Astrocyte (in vitro differentiated cells and primary cell): Measurements from ENCODE around the gene CFAP68. TPM values are rescaled to one million over a fixed set of nuclear protein-coding genes. Genes with fewer than 3 reads are reported as not detected.
"Not testable (repeated sequence)": the region's sequence is repeated elsewhere in the genome, so short reads cannot be mapped to it uniquely, and the experiment has no call there.

Experiments
- DNase-seq: peaks from one replicate; pipeline ENCODE4 v3.0.0-alpha.2; 2010; ENCODE audit warnings: low read depth
- FAIRE-seq: peaks from 2 replicates; lab custom pipeline; 2011; peaks lifted over from hg19 to GRCh38; lab: Jason Lieb, UNC
- H2AFZ ChIP-seq: 2 replicates; pipeline ENCODE4 v1.6.0; 2012; ENCODE audit warnings: low read depth, low read length, inconsistent platforms
- H3K27ac ChIP-seq: 2 replicates; pipeline ENCODE4 v1.5.1; 2011; ENCODE audit warnings: low read depth, low read length, inconsistent platforms
- H3K27me3 ChIP-seq: 2 replicates; pipeline ENCODE4 v1.6.0; 2011; ENCODE audit warnings: low read length, inconsistent platforms; ENCODE audit not compliant: insufficient read depth
- H3K36me3 ChIP-seq: 2 replicates; pipeline ENCODE4 v1.5.1; 2011; ENCODE audit warnings: low read length, inconsistent platforms; ENCODE audit not compliant: insufficient read depth
- H3K4me1 ChIP-seq: 2 replicates; pipeline ENCODE4 v1.5.1; 2011; ENCODE audit warnings: low read length, inconsistent platforms; ENCODE audit not compliant: insufficient read depth
- H3K4me2 ChIP-seq: 2 replicates; pipeline ENCODE4 v1.6.0; 2012; ENCODE audit warnings: low read length, inconsistent platforms
- H3K4me3 ChIP-seq: 2 replicates; pipeline ENCODE4 v1.5.1; 2011; ENCODE audit warnings: low read depth, mild to moderate bottlenecking, low read length, inconsistent platforms; ENCODE audit not compliant: insufficient read depth
- H3K79me2 ChIP-seq: 2 replicates; pipeline ENCODE4 v1.6.0; 2012; ENCODE audit warnings: mild to moderate bottlenecking, low read length, inconsistent platforms; ENCODE audit not compliant: insufficient read depth
- H3K9ac ChIP-seq: 2 replicates; pipeline ENCODE4 v1.6.0; 2012; ENCODE audit warnings: mild to moderate bottlenecking, low read length, inconsistent platforms
- H3K9me3 ChIP-seq: 2 replicates; pipeline ENCODE4 v1.5.1; 2012; ENCODE audit warnings: low read depth, mild to moderate bottlenecking, low read length, inconsistent platforms; ENCODE audit not compliant: insufficient read depth
- H4K20me1 ChIP-seq: 2 replicates; pipeline ENCODE4 v1.6.0; 2012; ENCODE audit warnings: low read length, inconsistent platforms; ENCODE audit not compliant: insufficient read depth
- H3K27ac Mint-ChIP-seq: one replicate; pipeline ENCODE4 v1.8.0; 2021; ENCODE audit warnings: mild to moderate bottlenecking, mixed read lengths; ENCODE audit not compliant: unreplicated experiment
- H3K27me3 Mint-ChIP-seq: one replicate; pipeline ENCODE4 v1.8.0; 2021; ENCODE audit warnings: low read depth, mixed read lengths; ENCODE audit not compliant: unreplicated experiment
- H3K36me3 Mint-ChIP-seq: one replicate; pipeline ENCODE4 v1.8.0; 2021; ENCODE audit warnings: low read depth, mixed read lengths; ENCODE audit not compliant: unreplicated experiment
- H3K4me1 Mint-ChIP-seq: one replicate; pipeline ENCODE4 v1.8.0; 2021; ENCODE audit warnings: low read depth, mixed read lengths; ENCODE audit not compliant: unreplicated experiment
- H3K4me3 Mint-ChIP-seq: one replicate; pipeline ENCODE4 v1.8.0; 2021; ENCODE audit warnings: mild to moderate bottlenecking, moderate library complexity, mixed read lengths; ENCODE audit not compliant: unreplicated experiment
- H3K9me3 Mint-ChIP-seq: one replicate; pipeline ENCODE4 v1.8.0; 2021; ENCODE audit warnings: mild to moderate bottlenecking, mixed read lengths; ENCODE audit not compliant: unreplicated experiment
- CTCF ChIP-seq: IDR thresholded peaks from 2 replicates; pipeline ENCODE4 v1.5.1; 2011; ENCODE audit warnings: low read depth, mild to moderate bottlenecking, inconsistent platforms, low read length, moderate library complexity; ENCODE audit not compliant: insufficient read depth
- EZH2 ChIP-seq: IDR thresholded peaks from 2 replicates; pipeline ENCODE4 v1.6.1; 2012; ENCODE audit warnings: mild to moderate bottlenecking, low read length, inconsistent platforms; ENCODE audit not compliant: insufficient read depth
- total RNA-seq: library from RNA; stranded (reverse); gene quantifications from 2 replicates; pipeline ENCODE4 v1.2.1, GENCODE V29; 2021

Gene CFAP68
- total RNA-seq, 1 donor from 2014 or later, result 18.8 TPM

GRCh38 chr11:111926505-111927391 lies 47.4 kb downstream of the CFAP68 start:
- H3K27me3 Mint-ChIP-seq, result no peaks in the 10 kb centered on the region
- peak overlapping the region; percentile 83 for H3K27ac ChIP-seq
- peak overlapping the region; percentile 83 for H3K4me3 Mint-ChIP-seq
- FAIRE-seq (no peak), DNase-seq (peak; percentile 87)
- H3K79me2 ChIP-seq, result no peaks in the 10 kb centered on the region
- H3K4me1 ChIP-seq, result peaks cover 21% of the 10 kb centered on the region
- peak overlapping the region; percentile 92 for H3K4me2 ChIP-seq
- H3K9me3 ChIP-seq, result no peaks in the 10 kb centered on the region
- peak overlapping the region; percentile 96 for H2AFZ ChIP-seq
- H3K9ac ChIP-seq, result peak overlapping the region; percentile 86
- peak overlapping the region; percentile 87 for H3K27ac Mint-ChIP-seq
- TF ChIP-seq CTCF (no peak), EZH2 (no peak)
- H3K9me3 Mint-ChIP-seq, result no peaks in the 10 kb centered on the region
- H3K36me3 Mint-ChIP-seq, result no peaks in the 10 kb centered on the region
- no peaks in the 10 kb centered on the region for H3K36me3 ChIP-seq
- H3K4me1 Mint-ChIP-seq, result peaks cover 9% of the 10 kb centered on the region
- no peaks in the 10 kb centered on the region for H3K27me3 ChIP-seq
- H3K4me3 ChIP-seq, result peak overlapping the region; percentile 66
- H4K20me1 ChIP-seq, result no peaks in the 10 kb centered on the region

GRCh38 chr11:111930472-111930871 lies 51.1 kb downstream of the CFAP68 start:
- Histone ChIP-seq H3K9me3 (no peaks in the 10 kb centered on the region), H3K27me3 (no peaks in the 10 kb centered on the region), H3K4me2 (no peak overlapping the region), H3K79me2 (no peaks in the 10 kb centered on the region), H3K9ac (no peak overlapping the region), H4K20me1 (no peaks in the 10 kb centered on the region), H3K27ac (no peak overlapping the region), H3K36me3 (no peaks in the 10 kb centered on the region), H2AFZ (no peak overlapping the region), H3K4me3 (no peak overlapping the region), H3K4me1 (peaks cover 8% of the 10 kb centered on the region)
- no peak for TF ChIP-seq EZH2
- DNase-seq, result no peak
- peaks cover 8% of the 10 kb centered on the region for H3K4me1 Mint-ChIP-seq
- no peak overlapping the region for H3K27ac Mint-ChIP-seq
- H3K4me3 Mint-ChIP-seq, result no peak overlapping the region
- H3K36me3 Mint-ChIP-seq, result no peaks in the 10 kb centered on the region
- no peaks in the 10 kb centered on the region for H3K27me3 Mint-ChIP-seq
- no peak for FAIRE-seq
- H3K9me3 Mint-ChIP-seq, result no peaks in the 10 kb centered on the region

GRCh38 chr11:111932611-111932950 lies 53.2 kb downstream of the CFAP68 start:
- DNase-seq (no peak), FAIRE-seq (no peak)
- no peak overlapping the region for H3K27ac Mint-ChIP-seq
- no peak overlapping the region for H3K4me3 ChIP-seq
- H2AFZ ChIP-seq, result no peak overlapping the region
- H3K79me2 ChIP-seq, result no peaks in the 10 kb centered on the region
- peaks cover 12% of the 10 kb centered on the region for H3K4me1 ChIP-seq
- no peaks in the 10 kb centered on the region for H3K36me3 ChIP-seq
- H3K9me3 Mint-ChIP-seq, result no peaks in the 10 kb centered on the region
- H4K20me1 ChIP-seq, result no peaks in the 10 kb centered on the region
- H3K27ac ChIP-seq, result no peak overlapping the region
- TF ChIP-seq EZH2, result no peak
- no peak for TF ChIP-seq CTCF
- H3K4me1 Mint-ChIP-seq, result peaks cover 15% of the 10 kb centered on the region
- H3K27me3 Mint-ChIP-seq, result no peaks in the 10 kb centered on the region
- no peaks in the 10 kb centered on the region for H3K36me3 Mint-ChIP-seq
- no peaks in the 10 kb centered on the region for H3K27me3 ChIP-seq
- no peak overlapping the region for H3K4me3 Mint-ChIP-seq
- H3K4me2 ChIP-seq, result no peak overlapping the region
- H3K9me3 ChIP-seq, result no peaks in the 10 kb centered on the region
- no peak overlapping the region for H3K9ac ChIP-seq

GRCh38 chr11:111933176-111933575 lies 53.8 kb downstream of the CFAP68 start:
- H3K4me2 ChIP-seq, H3K27ac Mint-ChIP-seq, H4K20me1 ChIP-seq, H3K4me3 ChIP-seq, H3K27ac ChIP-seq, H3K79me2 ChIP-seq, H3K4me3 Mint-ChIP-seq, H3K36me3 ChIP-seq, H2AFZ ChIP-seq, H3K27me3 ChIP-seq, H3K27me3 Mint-ChIP-seq, DNase-seq, H3K9ac ChIP-seq, H3K9me3 ChIP-seq, H3K36me3 Mint-ChIP-seq, FAIRE-seq, H3K9me3 Mint-ChIP-seq: not testable (repeated sequence)
- peaks cover 18% of the 10 kb centered on the region for H3K4me1 ChIP-seq
- peaks cover 19% of the 10 kb centered on the region for H3K4me1 Mint-ChIP-seq
